Adrenal gland (tissue), 5 donors: Measurements from ENCODE around the gene CAMTA1.

ENCODE experiments used
- POLR2A ChIP-seq, 2 donors: fragments of 450-650 bp; IDR thresholded peaks; one replicate each; pipeline ENCODE4 v1.6.1; 2017; ENCODE audit warnings: antibody characterized with exemption in 2 of 2, mild to moderate bottlenecking in 2 of 2, moderate library complexity in 1 of 2
- TF ChIP-seq, protein P1 (sequence below), 6 experiments: fragments of 450-650 bp in 4 of 6; fragments of 200-600 bp in 2 of 6; sonication (generic) in 1 of 6; IDR thresholded peaks; 1 replicate in 5 of 6; 2 replicates in 1 of 6; pipeline versions ENCODE4 v1.5.1 to v1.8.0; 2016 to 2021; ENCODE audit warnings: antibody characterized with exemption in 6 of 6, mild to moderate bottlenecking in 2 of 6, moderate library complexity in 1 of 6
- donor health status: DM: no; HTN: no; CAD: no.

DNA sequence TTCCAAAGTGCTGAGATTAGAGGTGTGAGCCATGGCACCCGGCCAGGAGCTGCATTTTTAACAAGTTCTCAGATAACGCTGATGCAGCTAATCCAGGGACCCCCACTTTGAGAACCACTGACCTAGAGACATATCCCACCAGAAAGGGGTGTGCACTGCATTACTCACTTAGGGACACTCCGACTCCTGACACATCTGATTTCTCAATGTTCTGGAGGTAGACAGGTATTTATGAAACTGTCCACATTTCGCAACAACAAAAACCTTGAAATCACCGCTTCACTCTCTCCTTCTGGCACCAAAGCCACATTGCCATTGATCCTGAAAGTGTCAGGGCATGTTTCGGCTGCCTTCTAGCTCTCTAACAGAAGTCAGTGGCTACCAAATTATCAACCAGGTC is 23.2 kb upstream of the CAMTA1 start:
- TF ChIP-seq, protein P1, sequence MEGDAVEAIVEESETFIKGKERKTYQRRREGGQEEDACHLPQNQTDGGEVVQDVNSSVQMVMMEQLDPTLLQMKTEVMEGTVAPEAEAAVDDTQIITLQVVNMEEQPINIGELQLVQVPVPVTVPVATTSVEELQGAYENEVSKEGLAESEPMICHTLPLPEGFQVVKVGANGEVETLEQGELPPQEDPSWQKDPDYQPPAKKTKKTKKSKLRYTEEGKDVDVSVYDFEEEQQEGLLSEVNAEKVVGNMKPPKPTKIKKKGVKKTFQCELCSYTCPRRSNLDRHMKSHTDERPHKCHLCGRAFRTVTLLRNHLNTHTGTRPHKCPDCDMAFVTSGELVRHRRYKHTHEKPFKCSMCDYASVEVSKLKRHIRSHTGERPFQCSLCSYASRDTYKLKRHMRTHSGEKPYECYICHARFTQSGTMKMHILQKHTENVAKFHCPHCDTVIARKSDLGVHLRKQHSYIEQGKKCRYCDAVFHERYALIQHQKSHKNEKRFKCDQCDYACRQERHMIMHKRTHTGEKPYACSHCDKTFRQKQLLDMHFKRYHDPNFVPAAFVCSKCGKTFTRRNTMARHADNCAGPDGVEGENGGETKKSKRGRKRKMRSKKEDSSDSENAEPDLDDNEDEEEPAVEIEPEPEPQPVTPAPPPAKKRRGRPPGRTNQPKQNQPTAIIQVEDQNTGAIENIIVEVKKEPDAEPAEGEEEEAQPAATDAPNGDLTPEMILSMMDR (IDR thresholded peaks at IDR 0.05): no peak
- no peak for TF ChIP-seq POLR2A (IDR thresholded peaks at IDR 0.05)
